NCI-H2107 treated with DMSO at 0.1 percent for 48 hours (cell line): ENCODE measurements around the gene LEMD2.

ENCODE experiments used
- DNase-seq: peaks from one replicate; lab custom pipeline; 2025; ENCODE audit not compliant: unreplicated experiment; lab: John Stamatoyannopoulos, UW

LEMD2 gene

DNA sequence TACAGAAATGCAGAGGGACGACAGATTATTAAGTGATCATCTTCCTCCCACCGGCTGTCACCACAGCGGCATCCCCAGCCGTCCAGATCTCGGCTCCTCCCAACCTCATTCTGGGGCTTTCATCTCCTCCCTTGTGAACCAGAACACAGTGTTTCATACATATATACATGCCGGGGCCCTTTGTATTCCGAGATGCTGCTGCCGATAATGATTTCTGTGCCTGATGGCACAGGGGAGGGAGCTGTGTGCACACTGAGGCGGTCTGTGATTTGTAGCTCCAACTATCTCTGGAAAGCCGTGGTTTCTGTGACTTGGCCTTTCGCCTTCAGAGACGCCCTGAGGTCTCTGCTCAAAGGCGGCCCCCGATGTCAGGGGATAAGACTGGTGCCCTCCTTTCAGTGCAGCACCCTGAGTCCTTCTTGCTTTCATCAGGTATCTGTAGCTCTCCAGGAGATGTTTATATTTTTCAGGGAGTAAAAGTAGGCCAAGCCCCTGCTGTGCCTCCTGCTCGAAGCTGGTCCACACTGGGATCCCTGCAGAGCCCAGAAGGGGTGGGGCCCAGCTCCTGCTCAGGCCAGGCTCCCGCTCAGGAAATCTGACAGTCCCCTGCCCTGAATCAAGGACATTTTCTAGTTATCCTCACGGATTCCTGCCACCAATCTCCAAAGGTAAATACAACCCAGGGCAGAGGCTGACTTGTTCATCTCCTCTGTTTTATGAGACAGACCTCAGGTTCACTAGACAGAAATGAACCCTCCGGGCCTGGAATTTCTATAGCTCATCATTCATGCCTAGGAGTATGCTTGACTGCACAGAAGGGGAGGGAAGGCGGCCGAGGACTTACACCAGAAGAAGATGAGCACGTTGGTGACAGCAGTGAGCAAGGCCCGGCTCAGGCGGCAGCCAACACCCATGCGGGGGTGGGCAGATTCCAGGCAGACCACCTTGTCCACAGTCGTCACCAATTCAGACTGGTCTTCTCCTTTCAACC lies 11.2 kb downstream of the LEMD2 start:
- no peak for DNase-seq

GRCh38 chr6:33776764-33777163 lies 12.2 kb downstream of the LEMD2 start:
- no peak for DNase-seq

GRCh38 chr6:33776186-33776585 lies 12.7 kb downstream of the LEMD2 start:
- DNase-seq: no peak

- no peak for DNase-seq
Measured at GRCh38 chr6:33774774-33775173, 14.2 kb downstream of the LEMD2 start.

DNA sequence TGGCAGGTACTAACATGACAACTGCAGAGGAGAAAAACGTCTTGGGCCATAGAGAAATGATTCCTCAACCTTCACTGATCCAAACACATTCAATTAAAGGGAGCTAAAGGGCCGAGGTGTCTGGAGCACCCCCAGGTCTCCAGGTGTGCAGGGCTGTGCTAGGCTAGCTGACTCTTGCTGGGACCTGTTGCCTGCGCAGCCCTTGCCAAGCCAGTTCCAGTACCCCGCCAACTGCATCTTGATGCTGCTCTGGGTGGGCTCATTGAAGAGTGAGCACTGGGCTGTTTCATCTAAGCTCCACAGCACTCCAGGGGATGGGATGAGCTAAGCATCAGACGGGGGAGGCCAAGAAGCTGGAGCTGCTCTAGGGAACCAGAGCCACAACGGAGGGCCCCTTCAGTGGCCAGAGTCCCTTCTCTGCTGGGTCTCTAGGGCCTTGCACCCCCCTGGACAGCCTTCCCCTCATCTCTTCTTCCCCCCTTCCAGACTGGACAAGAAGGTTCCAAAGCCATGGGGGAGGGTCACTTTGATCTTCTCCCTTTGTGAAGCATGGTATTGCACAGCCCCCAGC lies 15.9 kb downstream of the LEMD2 start:
- DNase-seq: no peak

- peak; percentile 16 for DNase-seq
Measured at GRCh38 chr6:33772082-33772830, 16.7 kb downstream of the LEMD2 start.

DNA sequence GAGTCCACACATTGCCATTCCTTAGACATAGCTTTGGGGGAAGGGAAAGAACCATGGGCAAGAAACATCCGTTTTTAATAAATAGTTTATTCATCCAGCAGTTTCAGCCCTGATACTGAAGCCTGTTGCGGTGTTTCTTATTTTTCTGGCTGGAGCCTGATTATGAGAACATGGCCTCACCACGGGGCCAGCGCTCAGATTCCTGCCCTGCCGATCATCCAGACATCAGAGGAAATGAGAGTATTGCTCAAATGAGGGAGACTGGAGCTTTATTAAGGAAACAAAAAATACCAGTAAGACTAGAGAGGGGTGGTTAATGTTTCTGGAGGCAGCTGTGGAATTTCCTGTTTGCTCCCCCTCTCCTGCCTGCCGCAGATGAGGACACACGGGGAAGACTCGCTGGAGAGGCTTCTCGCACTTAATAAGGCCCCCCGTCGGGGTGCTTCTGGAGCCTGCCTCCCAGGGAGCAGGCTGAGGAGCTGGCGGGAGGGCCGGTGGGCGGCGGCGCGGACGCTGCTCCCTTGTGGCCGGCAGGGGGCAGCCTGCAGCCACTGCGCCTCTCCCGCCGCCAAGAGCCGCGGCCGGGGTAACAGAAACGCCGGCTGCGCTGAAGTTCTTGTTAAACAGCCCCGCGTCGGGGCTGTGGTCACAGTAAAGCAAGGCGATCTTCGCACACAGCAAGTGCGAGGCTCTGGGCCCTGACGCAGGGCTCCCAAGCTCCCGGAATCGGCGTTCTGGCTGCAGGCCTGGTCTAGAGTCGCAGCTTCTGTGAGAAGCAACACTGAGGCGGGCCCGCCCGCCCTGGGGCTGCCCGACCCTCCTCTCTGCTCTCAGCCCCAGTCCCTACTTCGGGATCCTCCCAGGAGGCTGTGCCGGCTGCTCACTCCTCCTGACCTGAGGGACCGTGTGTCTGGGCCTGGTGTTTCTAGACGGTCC lies 17.5 kb downstream of the LEMD2 start:
- DNase-seq: peak; percentile 30

GRCh38 chr6:33770833-33771145 lies 18.1 kb downstream of the LEMD2 start:
- no peak for DNase-seq

- no peak for DNase-seq
Measured at GRCh38 chr6:33770124-33770832, 18.7 kb downstream of the LEMD2 start.

GRCh38 chr6:33769248-33769821 lies 19.6 kb downstream of the LEMD2 start:
- no peak for DNase-seq

GRCh38 chr6:33768644-33769120 lies 20.2 kb downstream of the LEMD2 start:
- peak; percentile 22 for DNase-seq

- no peak for DNase-seq
Measured at GRCh38 chr6:33766921-33767907, 21.7 kb downstream of the LEMD2 start.

- no peak for DNase-seq
Measured at GRCh38 chr6:33765368-33765767, 23.6 kb downstream of the LEMD2 start.

DNA sequence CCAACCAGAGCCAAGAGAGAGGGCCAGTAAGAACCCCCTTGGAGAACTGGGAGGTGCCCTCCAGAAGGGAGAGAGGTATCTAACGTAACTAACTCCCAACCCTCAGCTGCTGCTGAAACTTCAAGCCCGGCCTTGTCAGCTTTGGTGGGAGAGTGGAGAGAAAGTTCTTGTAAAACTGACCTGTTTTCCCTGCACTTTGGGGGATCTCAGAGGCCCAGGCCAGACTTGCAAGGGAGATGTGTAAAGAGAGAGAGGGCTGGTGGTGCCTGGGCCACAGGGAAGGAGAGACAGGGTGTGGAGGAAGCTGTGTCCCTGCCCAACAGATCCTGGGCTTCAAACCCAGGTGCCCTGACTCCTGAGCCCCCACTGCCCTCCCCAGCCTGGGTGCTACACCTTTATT lies 24.9 kb downstream of the LEMD2 start:
- DNase-seq: no peak

- DNase-seq: no peak
Measured at GRCh38 chr6:33763483-33763882, 25.4 kb downstream of the LEMD2 start.

DNA sequence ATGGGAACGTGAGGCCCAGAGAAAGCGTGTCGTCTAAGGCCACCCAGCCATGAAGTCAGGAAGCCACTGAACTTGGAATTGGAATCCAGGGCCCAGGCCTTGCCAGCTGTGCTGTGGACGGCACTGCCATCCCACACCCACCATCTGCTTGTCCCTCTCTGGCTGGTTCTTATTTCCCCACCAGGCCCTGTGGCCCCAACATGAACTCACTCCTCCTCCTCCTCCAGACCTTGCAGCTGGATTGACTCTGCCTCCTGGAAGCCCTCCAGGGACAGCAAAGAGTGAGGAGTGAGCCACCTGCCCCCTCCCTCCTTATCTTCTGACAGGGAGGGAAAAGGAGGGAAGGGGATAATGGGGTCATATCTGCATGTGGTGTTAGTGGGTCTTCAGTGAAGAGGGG lies 26.2 kb downstream of the LEMD2 start:
- no peak for DNase-seq

GRCh38 chr6:33761922-33762629 lies 26.9 kb downstream of the LEMD2 start:
- peak; percentile 18 for DNase-seq

GRCh38 chr6:33761581-33761921 lies 27.4 kb downstream of the LEMD2 start:
- no peak for DNase-seq
